ENCODE measurements around the gene MBD3L3.
A peak's percentile ranks its signal among the peaks of the same experiment; 100 is the strongest.
"Not testable (repeated sequence)": the region's sequence is repeated elsewhere in the genome, so short reads cannot be mapped to it uniquely, and the experiment has no call there.

Gene MBD3L3

DNA sequence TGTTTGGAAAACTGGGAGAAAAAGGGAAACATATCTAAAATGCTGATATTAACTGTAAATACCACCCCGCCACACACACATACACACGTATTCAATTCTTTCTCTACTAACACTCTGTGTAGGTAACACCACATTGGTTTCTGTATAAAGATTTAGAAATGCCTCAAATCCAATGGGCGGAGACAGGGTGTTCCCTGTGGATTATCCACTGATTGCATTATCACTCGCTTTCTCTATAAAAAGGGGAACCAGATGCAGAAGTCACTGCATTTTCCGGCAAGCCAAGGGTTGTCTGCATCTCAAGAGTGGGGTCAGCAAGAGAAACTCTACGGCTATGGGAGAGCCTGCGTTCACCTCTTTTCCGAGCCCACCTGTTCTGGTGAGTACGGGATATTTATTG lies 28.2 kb downstream of the MBD3L3 start, which contains the start of gene MBD3L5:
MBD3L5 (plus strand) TSS at position 301 of the 400 bp plus-strand sequence; CDS start at position 335, 34 bp downstream.
- H3K27me3 Mint-ChIP-seq, DNase-seq, H3K9me3 Mint-ChIP-seq, H3K4me3 Mint-ChIP-seq, ATAC-seq, H3K4me1 Mint-ChIP-seq, H3K27ac Mint-ChIP-seq: not testable (repeated sequence)

- not testable (repeated sequence) for H3K27me3 Mint-ChIP-seq, H3K27ac Mint-ChIP-seq, H3K4me3 Mint-ChIP-seq, DNase-seq, H3K4me1 Mint-ChIP-seq, ATAC-seq, H3K9me3 Mint-ChIP-seq
Observed at GRCh38 chr19:7028790-7029189, 29.7 kb downstream of the MBD3L3 start.

- not testable (repeated sequence) for H3K27ac Mint-ChIP-seq, H3K9me3 Mint-ChIP-seq, H3K4me3 Mint-ChIP-seq, H3K27me3 Mint-ChIP-seq, DNase-seq, ATAC-seq, H3K4me1 Mint-ChIP-seq
Observed at GRCh38 chr19:7021331-7021730, 37.1 kb downstream of the MBD3L3 start, which contains the start of gene MBD3L2B. MBD3L2B (minus strand) TSS chr19:7021431; CDS start chr19:7021397, 34 bp downstream.

DNA sequence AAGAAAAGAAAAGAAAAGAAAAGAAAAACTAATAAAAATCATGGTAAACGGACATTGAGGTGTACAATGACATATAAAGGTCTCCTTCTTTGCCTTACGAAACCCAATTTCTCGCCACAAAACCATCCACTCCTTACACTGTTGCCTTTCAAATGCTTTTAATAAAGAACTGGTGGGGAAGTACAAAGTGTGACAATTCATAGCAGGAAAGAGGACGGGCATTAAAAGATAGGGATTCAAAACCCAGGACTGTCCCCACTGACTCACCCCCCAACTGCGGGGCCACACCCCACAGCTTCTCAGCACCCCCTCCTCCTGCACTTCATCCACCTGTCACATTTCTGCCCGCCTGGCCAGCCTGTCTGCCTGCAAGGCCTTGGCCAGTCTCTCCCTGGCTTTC lies 39.6 kb downstream of the MBD3L3 start:
- no peak for DNase-seq
- Mint-ChIP-seq H3K27ac (no peak overlapping the region), H3K4me3 (no peak overlapping the region), H3K4me1 (peaks cover 5% of the 10 kb centered on the region), H3K9me3 (no peaks in the 10 kb centered on the region), H3K27me3 (no peaks in the 10 kb centered on the region)
- no peak for ATAC-seq

DNA sequence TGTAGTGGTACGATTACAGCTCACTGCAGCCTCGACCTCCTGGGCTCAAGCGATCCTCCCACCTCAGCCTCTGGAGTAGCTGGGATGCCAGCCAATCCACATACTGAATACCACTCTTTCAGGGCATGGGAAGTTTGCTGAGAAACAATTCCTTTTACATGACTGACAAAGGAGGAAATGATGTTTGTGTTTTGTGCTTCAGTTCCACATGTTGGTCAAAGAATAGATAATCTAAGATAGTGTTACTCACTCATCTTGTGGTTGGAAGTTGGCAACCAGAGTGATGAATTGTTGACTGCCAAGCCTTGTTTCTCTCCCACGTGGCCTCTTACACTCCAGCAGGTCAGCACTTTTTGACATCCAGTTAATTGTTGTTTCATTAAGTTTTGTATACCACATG lies 44.8 kb downstream of the MBD3L3 start:
- Mint-ChIP-seq H3K27me3 (no peaks in the 10 kb centered on the region), H3K27ac (no peak overlapping the region), H3K4me3 (no peak overlapping the region), H3K9me3 (peaks cover 0 to 5% of the 10 kb centered on the region in 2 donors), H3K4me1 (peaks cover 46% of the 10 kb centered on the region)
- DNase-seq (no peak), ATAC-seq (peak; percentile 74)

GRCh38 chr19:7010722-7011593 lies 47.5 kb downstream of the MBD3L3 start:
- DNase-seq (peak in 1 of 2 donors; percentile 51), ATAC-seq (peak; percentile 94)
- Mint-ChIP-seq H3K27me3 (no peaks in the 10 kb centered on the region), H3K4me1 (peaks cover 65% of the 10 kb centered on the region), H3K27ac (peak overlapping the region in 1 of 2 donors; percentile 74), H3K4me3 (peak overlapping the region; percentile 21 to 31), H3K9me3 (peaks cover 0 to 5% of the 10 kb centered on the region in 2 donors)

- DNase-seq: no peak
- H3K4me3 Mint-ChIP-seq: no peak overlapping the region
- peaks cover 0 to 5% of the 10 kb centered on the region in 2 donors for H3K9me3 Mint-ChIP-seq
- no peaks in the 10 kb centered on the region for H3K27me3 Mint-ChIP-seq
- H3K4me1 Mint-ChIP-seq: peaks cover 60% of the 10 kb centered on the region
- no peak for ATAC-seq
- no peak overlapping the region for H3K27ac Mint-ChIP-seq
Observed at GRCh38 chr19:7007859-7008258, 50.6 kb downstream of the MBD3L3 start.

Data from stimulated activated naive CD8-positive, alpha-beta T cell treated with anti-CD3 and anti-CD28 coated beads, Interleukin-15, amount 100 ng/mL, for 72 hours (primary cell).